ENCODE data around the gene SUPT4H1.

The SUPT4H1 gene

GRCh38 chr17:58370716-58371115 is 18.7 kb upstream of the SUPT4H1 start:
- TF ChIP-seq, protein P1, sequence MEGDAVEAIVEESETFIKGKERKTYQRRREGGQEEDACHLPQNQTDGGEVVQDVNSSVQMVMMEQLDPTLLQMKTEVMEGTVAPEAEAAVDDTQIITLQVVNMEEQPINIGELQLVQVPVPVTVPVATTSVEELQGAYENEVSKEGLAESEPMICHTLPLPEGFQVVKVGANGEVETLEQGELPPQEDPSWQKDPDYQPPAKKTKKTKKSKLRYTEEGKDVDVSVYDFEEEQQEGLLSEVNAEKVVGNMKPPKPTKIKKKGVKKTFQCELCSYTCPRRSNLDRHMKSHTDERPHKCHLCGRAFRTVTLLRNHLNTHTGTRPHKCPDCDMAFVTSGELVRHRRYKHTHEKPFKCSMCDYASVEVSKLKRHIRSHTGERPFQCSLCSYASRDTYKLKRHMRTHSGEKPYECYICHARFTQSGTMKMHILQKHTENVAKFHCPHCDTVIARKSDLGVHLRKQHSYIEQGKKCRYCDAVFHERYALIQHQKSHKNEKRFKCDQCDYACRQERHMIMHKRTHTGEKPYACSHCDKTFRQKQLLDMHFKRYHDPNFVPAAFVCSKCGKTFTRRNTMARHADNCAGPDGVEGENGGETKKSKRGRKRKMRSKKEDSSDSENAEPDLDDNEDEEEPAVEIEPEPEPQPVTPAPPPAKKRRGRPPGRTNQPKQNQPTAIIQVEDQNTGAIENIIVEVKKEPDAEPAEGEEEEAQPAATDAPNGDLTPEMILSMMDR (conservative IDR thresholded peaks at IDR 0.05; ENCODE audit: control insufficient read depth, insufficient read depth, low read depth, low read length), result no peak
- DNase-seq (ENCODE audit: low read depth), result no peak
- H3K4me3 ChIP-seq (ENCODE audit: control insufficient read depth, low read depth, low read length), result no peak overlapping the region

- DNase-seq (ENCODE audit: low read depth), result no peak
- no peak overlapping the region for H3K4me3 ChIP-seq (ENCODE audit: control insufficient read depth, low read depth, low read length)
- TF ChIP-seq, protein P1 (conservative IDR thresholded peaks at IDR 0.05; ENCODE audit: control insufficient read depth, insufficient read depth, low read depth, low read length), result no peak
Measured at GRCh38 chr17:58370309-58370708, 18.3 kb upstream of the SUPT4H1 start.

- TF ChIP-seq, protein P1 (conservative IDR thresholded peaks at IDR 0.05; ENCODE audit: control insufficient read depth, insufficient read depth, low read depth, low read length), result no peak
- no peak for DNase-seq (ENCODE audit: low read depth)
- no peak overlapping the region for H3K4me3 ChIP-seq (ENCODE audit: control insufficient read depth, low read depth, low read length)
Measured at GRCh38 chr17:58369214-58370031, 17.4 kb upstream of the SUPT4H1 start.

- no peak overlapping the region for H3K4me3 ChIP-seq (ENCODE audit: control insufficient read depth, low read depth, low read length)
- TF ChIP-seq, protein P1 (conservative IDR thresholded peaks at IDR 0.05; ENCODE audit: control insufficient read depth, insufficient read depth, low read depth, low read length), result no peak
- no peak for DNase-seq (ENCODE audit: low read depth)
Measured at GRCh38 chr17:58368860-58369213, 16.8 kb upstream of the SUPT4H1 start.

DNA sequence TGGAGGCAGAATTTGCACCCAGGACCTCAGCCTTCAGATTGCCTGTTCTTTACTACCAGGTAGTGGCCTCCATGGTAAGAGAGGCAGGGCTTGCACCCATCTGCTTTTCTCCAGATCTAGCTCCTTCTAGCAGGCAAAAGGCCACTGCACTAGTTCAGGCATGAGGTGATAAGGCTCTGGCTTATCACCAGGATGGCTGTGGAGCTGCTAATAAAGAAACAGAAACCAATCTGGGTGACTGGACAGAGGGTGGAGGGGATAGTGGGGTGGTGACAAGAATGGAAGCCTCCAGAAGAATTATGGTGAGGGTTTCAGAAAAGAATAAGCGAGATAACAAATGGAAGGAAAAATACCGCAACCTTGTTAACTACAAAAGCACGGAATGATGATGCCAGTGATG is 15.5 kb upstream of the SUPT4H1 start:
- H3K4me3 ChIP-seq (ENCODE audit: control insufficient read depth, low read depth, low read length), result no peak overlapping the region
- TF ChIP-seq, protein P1 (conservative IDR thresholded peaks at IDR 0.05; ENCODE audit: control insufficient read depth, insufficient read depth, low read depth, low read length), result no peak
- DNase-seq (ENCODE audit: low read depth), result no peak

GRCh38 chr17:58365980-58366595 is 14.1 kb upstream of the SUPT4H1 start:
- TF ChIP-seq, protein P1 (conservative IDR thresholded peaks at IDR 0.05; ENCODE audit: control insufficient read depth, insufficient read depth, low read depth, low read length), result no peak
- DNase-seq (ENCODE audit: low read depth), result no peak
- no peak overlapping the region for H3K4me3 ChIP-seq (ENCODE audit: control insufficient read depth, low read depth, low read length)

Measured in fibroblast of mammary gland (primary cell).